NOMO-1 (cell line): ENCODE results near the gene MAD1L1.
"Not testable (repeated sequence)": the region's sequence is repeated elsewhere in the genome, so short reads cannot be mapped to it uniquely, and the experiment has no call there.

ENCODE experiments used
- DNase-seq, 2 experiments: peaks; one replicate each; lab custom pipeline; 2025; ENCODE audit not compliant: unreplicated experiment in 2 of 2; lab: John Stamatoyannopoulos, UW

The MAD1L1 gene

DNA sequence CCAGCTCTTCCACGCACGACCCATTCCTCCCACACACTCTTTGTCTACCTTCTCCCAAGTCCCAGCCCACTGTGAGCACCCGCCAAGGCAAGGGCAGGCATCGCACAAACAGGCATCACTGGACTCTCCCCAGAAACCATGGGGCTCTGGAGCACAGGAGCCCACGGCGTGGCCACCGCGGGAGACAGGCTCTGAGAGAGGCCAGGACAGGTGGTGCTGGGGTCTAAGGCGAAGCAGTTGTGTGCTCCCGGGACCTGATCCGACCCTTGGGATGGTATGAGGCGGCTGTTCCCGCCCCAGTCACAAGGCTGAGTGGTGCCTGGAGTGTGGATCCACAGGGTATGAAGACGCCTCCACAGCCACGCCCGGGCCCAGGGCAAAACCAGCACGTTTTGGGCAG is 156.9 kb downstream of the MAD1L1 start:
- no peak for DNase-seq

DNA sequence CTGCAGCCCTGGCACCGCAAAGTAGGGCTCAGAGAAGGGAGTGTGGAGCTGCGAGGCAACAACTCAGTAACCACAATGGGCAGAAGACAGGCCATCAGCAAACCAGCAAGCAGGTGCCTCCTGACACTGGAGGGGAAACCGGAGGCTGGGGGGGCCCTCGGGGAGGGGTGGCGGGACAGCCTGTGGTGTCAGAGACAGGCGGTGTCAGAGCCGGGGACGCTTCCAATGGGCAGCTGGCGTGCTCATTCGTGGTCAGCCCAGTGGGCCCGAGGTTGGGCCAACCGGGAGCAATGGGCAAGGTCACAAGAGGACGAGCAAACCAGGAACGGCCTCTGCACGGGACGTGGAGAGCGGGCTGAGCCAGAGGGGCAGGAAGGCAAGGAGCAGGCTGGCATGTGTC is 158.1 kb downstream of the MAD1L1 start:
- no peak for DNase-seq

DNA sequence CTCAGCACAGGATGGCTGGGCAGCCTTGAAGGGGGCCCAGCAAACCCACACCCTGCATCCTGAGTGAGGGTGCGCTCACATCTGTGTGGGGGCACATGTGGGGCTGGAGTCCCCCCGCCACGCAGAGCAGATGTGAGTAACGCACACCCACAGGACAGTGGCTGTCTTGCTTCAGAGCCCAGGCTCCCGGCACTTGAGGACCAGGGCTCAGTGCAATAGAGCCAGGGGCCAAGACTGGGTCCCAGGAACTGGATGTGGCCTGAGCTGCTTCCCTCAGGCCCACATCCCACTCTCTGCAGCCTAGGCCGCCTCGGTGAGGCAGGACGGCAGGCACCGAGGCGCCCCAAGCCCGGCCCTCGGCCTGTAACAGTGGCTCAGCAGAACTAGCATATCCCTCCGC is 159.9 kb downstream of the MAD1L1 start:
- no peak for DNase-seq

DNA sequence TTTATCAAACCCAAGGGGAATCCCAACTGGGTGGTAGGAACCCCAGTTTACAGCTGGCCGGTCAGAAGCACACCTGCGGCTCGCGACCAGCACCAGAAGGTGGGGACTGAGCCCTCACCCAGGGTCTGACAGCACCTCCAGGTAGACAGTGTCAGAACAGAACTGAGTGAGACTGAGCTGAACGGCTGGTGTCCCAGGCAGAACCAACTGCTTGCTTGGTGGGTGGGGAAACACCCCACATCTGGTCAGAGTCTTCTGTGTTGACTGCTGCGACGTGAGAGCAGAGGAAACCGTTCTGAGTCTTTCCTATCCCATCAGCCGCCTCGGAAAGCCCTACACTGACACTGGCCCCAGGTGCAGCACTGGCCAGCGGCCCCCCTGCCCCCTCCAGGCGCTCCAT is 160.7 kb downstream of the MAD1L1 start:
- DNase-seq = no peak

DNA sequence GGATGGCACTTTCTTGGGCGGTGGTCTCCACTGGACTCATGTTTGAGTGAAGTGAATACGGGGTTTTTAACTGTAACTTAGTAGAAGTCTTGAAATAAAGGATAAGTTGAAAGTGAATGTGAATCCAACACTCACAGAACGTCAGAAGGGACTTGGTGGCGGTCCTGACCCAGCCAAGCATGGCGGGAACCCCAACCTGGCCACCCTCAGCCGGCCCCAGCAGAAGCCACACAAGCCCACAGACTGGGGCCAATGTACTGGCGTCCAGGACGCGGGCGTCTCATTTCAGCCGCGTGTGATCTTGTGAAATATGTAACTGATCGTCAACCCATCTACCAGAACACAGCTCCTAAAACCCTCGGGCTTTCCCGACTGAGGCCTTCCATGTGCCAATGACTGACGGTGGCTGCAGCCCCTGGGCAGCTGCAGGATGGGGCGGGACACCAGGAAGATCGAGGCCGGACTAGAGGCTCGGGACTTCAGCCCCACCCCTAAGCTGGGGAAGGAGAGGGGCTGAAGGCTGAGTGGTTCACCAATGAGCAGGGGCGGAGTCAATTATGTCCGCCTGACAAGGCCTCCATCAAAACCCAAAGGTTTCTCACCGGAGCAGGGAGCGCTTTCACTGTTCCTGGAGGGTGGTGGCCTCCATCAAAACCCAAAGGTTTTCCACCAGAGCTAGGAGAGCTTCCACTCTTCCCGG is 161.5 kb downstream of the MAD1L1 start:
- no peak for DNase-seq

DNA sequence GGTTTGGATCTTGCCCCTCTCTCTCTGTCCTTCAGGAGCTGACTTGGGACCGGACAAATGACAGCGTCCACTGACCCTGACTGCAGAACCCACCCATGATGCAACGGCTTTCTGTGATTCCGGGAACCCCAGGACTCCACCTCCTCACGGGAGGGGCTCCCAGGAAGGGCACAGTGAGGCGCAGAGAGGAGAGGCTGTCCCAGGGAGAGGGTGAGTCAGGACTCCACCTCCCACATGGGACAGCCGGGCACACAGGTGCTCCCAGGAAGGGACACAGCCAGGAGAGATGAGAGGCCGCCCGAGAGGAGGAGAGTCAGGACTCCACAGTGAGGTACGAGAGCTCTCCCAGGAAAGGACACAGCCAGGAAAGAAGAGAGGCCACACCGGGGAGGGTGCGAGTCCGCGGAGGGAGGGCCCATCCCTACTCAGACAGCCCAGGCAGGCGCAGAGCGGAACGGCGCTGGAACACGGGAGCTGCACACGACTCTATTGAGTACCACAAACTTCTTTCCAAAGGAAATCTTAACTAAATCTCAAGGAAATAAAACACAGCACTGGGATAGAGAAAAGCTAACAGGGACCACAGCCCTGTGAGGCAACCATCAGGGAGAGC is 162.5 kb downstream of the MAD1L1 start:
- no peak for DNase-seq

DNA sequence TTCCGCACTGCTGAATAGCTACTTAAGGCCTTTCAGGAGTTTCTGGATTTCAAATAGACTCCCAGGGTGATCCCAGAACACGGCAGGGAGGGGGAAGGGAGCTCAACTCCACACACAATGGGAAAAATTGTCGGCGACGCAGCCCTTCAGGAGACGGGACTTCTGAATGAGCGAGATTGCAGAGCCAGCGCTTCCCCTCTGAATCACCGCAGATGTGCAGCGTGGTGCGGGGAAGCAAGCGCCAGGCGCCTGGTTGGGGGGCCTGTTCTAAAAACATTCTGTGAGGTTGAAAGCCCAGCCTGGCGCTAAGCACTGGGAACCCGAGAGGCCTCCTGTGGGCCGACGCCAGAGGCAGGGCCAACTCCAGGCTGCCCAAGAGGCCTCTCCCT is 163.3 kb downstream of the MAD1L1 start:
- DNase-seq = no peak

DNA sequence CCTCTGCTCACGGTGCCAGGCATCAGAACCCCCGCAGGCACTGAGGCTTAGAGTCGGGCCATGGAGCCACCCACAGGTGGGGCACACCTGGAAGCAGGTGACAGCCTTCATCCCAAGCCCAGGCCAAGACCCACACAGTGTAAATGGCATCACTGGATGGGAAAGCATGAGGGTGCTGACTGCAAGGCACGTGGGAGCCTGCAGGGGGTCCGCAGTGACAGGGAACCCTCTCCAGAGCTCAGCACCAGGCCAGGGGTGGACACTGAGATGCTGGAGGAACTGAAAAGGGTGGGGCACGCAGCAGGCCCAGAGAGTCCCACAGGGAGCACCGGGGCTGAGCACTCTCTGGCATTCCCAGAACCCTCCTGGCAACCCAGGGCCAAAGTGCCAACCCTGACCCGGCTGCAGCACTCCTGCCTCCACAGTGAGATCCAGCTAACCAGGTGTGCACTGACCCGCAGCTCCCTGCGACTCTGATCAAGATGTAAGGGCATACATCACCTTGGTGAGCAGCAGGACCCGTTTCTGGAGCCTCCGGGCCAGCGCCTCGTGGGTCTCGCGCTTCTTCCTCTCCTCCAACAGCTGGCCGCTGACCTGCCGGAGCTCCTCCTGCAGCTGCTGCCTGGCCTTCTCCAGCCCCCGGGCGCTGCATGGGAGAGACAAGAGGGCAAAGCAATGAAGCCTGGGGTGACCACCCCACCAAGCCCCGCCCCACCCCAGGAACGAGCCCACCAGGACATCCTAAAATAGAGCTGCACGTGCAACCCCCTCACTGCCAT is 163.9 kb downstream of the MAD1L1 start:
- no peak for DNase-seq

DNA sequence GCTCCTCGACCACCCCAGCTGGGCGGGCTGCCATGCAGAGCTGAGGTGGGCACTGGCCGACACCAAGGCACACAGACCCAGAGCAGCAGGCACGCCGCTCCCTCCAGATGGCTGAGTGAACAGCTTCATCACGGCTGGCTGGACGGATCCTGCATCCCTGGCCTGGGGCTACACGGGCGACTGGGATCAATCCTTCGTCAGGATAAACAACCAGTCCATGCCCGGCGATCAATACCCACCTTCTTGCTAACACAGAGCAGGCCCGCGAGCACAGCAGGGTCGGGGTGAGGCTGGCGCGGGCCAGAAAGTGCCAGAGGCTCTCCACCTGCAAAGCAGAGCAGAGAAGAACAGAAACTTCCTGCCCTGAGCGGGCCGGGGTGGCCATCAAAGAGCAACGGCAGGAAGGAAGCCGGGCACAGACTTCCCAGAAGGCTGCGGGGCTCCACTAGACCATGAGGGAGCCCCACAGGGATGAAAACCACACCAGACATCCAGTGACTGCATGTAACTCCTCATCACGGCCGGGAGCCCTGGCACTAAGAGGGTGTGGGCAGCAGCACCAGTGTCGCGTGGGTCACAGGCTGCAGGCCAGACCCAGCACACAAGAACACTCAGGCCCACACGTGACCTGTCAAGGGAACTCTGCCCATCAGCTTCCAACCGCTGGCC is 166.4 kb downstream of the MAD1L1 start:
- DNase-seq = no peak

DNA sequence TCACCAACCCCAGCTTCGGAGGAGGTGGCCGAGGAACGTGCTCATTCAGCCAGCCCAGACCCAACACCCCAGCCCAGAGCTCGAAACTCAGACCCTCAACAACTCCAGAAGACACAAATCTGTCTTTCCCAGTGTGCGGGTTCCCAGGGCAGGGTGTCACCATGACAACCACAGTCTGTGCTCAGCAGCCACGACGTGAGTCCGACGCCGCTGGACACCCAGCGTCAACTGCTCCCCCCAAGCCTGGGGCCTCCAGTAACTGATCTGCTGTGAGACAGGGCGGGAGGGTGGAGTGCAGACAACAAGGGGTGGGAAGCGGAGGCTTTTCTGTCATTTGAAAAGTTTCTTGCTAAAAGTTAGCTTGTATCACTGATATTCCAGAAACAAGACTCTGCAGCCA is 167.2 kb downstream of the MAD1L1 start:
- no peak for DNase-seq

DNA sequence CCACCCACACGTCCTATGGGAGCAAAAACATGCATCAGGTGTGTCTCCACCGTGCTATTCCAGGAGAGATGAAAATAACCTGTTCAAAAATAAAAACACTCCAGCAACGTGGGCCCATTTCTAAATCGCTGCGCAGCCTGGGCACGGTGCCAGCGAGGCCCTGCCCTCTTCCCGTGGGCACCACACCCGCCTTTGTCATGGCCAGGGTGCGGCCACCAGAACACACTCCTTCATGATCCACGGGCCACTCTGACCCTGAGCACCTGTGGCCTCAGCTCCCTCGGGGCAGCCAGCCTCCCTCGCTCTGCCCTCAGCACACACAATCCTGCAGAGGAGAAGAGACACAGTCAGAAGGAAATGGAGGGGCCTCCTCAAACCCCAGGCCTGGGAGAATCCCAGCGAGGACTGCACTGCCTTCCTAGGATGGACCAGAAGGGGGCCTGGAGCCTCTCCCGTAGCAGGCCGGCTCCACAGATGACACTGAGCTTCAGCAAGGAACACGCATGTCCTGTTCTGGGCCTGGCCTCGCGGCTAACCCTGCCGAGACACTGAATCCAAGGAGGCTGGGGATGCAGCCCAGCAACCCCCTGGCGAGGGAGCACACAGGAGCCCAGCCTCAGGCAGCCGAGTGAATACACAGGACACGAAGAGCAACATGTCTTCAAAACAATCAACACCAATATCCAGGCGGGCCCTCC is 169.0 kb downstream of the MAD1L1 start:
- DNase-seq = no peak

DNA sequence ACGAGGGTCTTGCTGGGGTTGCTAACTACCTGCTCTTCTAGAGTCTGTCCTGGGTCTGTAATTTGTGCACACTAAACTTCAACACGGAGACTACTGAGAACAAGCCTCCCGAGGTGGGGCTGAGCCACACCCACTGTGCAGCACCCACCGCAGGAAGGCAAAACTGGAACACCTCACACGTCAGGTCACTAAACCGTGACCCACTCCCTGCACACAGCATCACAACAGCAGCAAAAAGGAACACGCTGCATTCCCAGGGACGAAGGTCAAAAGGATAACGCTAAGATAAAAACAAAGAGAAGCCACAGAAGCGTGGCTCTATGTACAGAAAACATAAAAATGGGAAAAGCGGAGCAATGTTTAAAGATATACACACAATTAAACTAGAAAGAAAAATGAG is 170.1 kb downstream of the MAD1L1 start:
- no peak for DNase-seq

DNA sequence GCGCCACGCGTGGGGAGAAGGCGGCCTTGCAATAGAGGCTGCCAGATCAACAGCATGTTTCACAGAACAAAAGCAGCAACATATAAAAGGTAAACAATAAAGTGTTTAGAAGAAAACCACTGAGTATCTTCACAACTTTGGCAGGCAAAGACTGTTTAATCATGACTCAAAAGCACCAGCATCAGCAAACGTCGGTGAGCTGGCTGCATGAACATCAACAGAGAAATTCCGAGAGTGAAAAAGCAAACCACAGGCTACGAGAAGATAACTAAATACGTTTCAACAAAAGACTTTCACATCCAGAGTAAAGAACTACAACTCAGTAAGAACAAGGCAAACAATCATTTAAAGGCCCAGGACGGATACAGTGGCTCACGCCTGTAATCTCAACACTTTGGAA is 172.0 kb downstream of the MAD1L1 start:
- DNase-seq = no peak

DNA sequence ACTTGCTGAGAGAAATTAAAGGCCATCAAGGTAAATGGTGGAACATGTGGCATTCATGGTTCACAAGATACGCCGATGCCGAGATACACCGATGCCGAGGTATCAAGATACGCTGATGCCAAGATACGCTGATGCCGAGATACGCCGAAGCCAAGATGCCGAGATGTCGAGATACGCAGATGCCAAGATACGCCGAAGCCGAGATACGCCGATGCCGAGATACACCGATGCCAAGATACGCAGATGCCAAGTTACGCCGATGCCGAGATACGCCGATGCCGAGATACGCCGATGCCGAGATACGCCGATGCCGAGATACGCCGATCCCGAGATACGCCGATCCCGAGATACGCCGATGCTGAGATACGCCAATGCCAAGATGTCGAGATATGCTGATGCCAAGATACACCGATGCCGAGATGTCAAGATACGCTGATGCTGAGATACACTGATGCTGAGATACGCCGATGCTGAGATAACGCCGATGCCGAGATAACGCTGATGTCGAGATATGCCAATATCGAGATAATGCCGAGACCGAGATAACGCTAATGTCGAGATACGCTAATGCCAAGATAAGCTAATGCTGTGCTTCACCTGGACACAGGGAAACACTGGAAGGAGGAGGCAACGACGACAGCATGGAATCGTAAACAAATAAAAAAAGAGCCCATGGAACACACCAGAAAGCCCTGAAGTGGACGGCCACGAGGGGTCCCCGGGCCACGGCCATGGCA is 172.6 kb downstream of the MAD1L1 start:
- DNase-seq = no peak

DNA sequence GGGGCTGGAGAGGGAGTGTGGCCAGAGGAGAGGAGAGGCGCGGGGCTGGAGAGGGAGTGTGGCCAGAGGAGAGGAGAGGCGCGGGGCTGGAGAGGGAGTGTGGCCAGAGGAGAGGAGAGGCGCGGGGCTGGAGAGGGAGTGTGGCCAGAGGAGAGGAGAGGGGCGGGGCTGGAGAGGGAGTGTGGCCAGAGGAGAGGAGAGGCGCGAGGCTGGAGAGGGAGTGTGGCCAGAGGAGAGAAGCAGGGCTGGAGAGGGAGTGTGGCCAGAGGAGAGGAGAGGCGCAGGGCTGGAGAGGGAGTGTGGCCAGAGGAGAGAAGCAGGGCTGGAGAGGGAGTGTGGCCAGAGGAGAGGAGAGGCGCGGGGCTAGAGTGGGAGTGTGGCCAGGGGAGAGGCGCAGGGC is 174.5 kb downstream of the MAD1L1 start:
- DNase-seq = not testable (repeated sequence)

DNA sequence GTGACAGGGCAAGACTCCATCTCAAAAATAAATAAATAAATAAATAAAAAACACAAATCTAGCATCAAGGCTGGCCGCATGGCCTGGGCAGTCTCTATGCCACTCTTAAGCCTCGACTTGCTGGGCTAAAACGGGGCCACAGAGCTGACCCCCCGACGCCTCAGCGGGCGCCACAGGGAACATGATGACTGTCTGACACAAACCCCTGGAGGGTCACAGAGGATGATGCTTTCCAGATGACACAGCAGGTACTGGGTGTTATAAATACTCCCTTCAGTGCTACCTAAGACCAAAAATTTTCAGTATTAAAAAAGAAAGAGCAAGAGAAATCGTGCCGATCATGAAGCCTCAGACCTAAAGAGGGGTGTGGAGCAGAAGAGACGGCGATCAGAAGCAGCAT is 176.8 kb downstream of the MAD1L1 start:
- DNase-seq = no peak

DNA sequence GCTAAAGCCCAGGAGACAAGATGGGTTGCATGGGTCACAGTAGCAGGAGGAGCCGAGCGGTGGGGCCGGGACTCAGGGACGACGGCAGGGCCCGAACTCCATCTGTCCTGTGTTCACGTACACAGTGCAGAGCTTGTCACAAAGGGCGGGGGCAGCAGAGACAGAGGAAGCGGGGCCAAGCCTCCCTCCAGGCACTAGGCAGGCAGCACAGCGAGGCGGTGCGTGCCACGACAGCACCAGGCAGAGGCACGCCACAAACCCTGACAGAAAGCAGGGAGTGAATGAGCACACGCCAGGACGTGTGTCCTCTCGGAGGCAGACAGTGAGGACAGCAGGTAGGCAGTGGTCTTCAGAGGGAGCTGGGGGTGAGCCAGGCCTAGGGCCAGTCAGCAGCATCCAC is 177.8 kb downstream of the MAD1L1 start:
- no peak for DNase-seq

DNA sequence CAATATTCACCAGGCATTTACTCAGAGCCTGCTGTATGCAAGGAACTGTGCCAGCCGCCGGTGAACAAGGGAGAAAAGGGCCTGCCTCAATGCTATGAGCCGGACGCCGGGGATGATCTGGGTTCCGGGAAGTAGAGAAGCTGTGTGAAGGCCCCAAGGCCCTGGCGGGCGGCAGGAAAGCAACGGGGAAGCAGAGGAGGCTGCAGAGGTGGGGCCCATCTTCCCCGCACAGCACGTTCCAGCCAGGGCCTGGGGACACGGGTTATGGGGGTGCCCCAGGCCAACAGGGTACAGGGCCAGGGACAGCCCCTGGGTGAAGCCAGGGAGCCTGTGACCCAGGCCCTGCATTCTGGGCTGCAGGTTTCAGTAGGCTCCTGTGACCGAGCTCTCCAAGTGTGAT is 179.3 kb downstream of the MAD1L1 start:
- DNase-seq = no peak

DNA sequence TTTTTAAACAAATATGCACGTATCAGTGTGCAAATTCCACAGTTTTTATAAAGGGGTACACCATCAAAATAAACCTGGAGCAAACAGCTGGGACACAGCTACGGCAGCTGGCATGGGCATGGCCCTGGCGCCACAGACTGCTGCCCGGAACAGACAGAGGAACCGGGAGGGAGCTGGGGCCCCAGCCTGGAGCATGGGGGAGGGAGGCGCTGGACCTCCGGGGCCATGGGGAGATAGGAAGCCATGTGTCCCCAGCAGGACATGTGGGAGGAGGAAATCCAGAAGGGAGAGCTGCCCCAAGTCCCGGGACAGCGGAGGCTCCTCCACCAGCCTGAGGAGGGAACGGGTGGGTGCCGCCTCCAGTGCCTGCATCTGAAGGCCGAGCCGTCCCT is 180.1 kb downstream of the MAD1L1 start:
- no peak for DNase-seq
